Hematopoietic multipotent progenitor cell treated with erythropoietin and hydrocortisone succinate and interleukin-3 and kit ligand, for 8 days (in vitro differentiated cells): Measurements from ENCODE around the gene HES4.
"Not testable (repeated sequence)": the region's sequence is repeated elsewhere in the genome, so short reads cannot be mapped to it uniquely, and the experiment has no call there.

Experiments
- DNase-seq: peaks from one replicate; pipeline ENCODE4 v3.0.0-alpha.2; 2015

HES4 gene

GRCh38 chr1:1033009-1033587, 33.2 kb upstream of the HES4 start:
- DNase-seq = peak; percentile 72

DNA sequence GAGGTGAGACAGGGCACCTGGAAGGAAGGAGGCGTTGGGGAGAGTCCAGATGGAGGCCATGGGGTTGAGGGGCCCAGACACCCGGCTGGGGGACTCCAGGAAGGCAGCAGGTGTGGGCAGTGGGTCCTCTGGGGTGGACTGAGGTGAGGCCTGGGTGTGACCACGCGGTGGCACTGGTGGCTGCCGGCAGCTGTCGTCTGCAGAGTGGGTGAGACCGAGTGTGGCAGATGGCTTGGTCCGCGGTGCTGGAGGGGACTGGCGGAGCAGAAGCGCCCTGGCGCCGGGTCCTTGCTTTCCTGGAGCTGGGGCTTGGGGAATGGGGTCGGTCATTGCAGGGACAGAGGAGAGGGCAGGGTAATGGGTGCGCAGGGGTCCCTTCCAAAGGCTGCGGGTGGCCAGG, 32.5 kb upstream of the HES4 start:
- DNase-seq = peak; percentile 11

- no peak for DNase-seq
These were observed 31.9 kb upstream of the HES4 start for GRCh38 chr1:1031659-1032235.

GRCh38 chr1:1030867-1031658, 31.2 kb upstream of the HES4 start:
- DNase-seq = not testable (repeated sequence)

GRCh38 chr1:1027791-1028190, 27.9 kb upstream of the HES4 start:
- no peak for DNase-seq

DNA sequence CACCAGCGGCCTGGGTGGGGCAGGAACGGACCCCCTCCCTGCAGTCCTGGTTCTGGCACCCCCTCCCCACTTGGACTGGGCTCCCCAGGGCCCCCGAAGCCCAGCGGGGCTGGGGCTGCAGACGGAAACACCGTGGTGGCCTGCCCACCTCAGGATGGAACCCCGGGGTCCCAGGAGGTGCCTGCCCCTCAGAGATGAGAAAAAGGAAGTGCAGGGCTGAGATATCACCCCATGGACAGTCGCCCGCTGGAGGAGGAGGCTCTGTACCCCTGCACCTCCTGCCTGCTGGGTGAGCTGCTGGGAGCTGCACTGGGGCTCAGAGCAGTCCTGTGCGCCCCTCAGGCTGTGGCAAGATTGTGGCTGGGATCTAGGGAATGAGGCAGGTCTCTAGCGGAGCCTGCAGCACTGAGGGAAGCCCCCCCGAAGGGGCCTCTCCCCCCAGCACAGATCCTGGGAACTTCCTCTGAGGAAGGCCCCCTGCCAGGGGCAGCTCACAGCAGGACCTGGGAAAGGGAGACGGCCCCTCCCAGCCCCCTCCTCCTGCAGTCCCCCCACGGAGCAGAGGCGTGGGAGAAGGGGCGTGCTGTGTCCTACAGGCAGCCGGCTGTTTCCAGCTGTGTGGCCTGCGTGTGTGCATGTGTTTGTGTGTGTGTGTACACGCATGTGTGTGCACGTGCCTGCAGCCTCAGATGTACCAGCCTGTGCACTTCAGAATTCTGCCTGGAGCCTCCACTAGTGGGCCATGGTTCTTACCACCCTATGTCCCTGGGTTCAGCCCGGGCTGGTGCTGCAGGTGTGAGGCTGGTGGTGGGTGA, 26.9 kb upstream of the HES4 start:
- DNase-seq = no peak

DNA sequence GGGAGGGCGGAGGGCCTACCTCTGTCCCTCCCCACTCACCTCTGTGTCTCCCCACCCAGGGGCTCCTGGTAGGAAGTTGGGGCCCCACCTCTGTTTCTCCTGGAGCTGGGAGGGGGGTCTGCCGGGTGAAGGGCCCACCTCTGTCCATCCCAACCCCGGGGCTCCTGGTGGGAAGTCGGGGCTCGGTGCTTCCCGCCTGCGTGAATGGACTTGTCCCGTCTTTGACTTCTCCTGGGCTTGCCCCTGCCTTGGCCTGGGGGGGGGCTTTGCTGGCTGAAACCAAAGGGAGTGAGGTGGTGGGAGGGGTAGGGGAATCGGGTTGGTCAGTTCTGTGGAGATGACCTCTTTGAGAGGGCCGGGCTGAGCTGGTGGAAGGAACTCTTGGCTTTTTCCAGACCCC, 25.8 kb upstream of the HES4 start:
- DNase-seq = no peak

GRCh38 chr1:1024771-1025699, 25.1 kb upstream of the HES4 start:
- DNase-seq = no peak

GRCh38 chr1:1024149-1024770, 24.4 kb upstream of the HES4 start:
- peak; percentile 76 for DNase-seq

DNA sequence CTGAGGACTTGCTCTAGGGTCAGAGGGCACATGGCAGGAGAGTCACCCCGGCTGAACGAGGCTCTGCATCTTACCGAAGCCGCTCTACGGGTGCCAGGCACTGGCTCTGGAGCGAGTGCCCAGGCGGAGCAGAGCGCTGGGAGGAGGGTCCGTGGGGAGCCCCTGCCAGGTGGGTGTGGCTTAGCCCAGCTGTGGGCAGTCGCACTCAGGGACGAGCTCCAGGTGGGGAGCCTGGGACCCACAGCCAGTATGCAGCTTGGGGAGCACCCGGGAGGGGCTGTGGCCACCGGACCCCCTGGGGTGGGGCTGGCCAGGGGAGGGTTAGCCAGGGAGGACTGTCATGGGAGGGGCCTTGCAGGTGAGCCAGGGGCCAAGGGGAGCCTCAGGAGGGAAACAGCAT, 23.8 kb upstream of the HES4 start:
- no peak for DNase-seq

- DNase-seq = peak; percentile 29
These were observed 22.6 kb upstream of the HES4 start for GRCh38 chr1:1022302-1023009.

- no peak for DNase-seq
These were observed 22.0 kb upstream of the HES4 start for GRCh38 chr1:1021920-1022259.

DNA sequence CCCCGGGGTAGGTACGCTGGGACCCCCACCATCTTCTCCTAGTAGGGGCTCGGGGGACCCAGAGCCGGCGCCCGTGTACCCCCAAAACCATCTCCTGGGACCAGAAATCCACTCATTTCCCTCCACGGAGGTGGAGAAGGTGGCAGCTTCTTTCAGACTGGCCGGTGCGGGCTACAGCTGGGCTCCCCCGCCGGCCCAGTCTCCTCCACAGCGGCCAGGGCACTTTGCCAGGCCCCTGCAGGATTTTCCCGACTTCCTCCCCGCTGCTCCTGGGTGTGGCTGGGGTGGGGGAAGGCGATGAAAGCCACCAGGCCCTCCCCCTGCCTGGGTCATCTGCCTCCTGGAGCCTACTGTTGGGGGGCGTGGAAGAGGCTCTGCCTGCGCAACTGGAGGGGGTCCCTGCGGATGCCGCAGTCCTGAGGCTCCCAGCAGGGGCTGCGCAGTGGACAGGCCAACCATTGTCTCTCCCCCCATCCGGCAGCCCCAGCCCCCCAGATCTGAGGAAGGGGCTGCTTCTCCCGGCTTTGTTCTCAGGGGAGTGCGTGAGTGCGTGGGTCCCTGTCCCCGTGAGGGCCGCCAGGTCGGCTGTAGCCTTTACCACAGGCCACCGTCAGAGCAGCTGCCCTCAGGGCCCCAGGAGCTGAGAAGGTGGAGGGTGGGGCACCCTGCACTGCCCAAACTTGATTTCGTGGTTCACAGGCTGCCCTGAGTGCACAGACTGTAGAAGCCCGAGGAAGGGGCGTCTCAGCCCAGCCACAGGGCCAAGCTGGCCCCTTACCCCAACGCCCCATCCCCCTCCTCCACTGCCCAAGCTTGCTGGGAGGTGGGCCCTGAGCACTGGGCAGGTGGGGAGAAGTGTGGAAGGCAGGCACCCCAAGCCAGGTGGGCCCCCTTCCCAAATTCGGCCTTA, 21.4 kb upstream of the HES4 start:
- DNase-seq = peak; percentile 52

DNA sequence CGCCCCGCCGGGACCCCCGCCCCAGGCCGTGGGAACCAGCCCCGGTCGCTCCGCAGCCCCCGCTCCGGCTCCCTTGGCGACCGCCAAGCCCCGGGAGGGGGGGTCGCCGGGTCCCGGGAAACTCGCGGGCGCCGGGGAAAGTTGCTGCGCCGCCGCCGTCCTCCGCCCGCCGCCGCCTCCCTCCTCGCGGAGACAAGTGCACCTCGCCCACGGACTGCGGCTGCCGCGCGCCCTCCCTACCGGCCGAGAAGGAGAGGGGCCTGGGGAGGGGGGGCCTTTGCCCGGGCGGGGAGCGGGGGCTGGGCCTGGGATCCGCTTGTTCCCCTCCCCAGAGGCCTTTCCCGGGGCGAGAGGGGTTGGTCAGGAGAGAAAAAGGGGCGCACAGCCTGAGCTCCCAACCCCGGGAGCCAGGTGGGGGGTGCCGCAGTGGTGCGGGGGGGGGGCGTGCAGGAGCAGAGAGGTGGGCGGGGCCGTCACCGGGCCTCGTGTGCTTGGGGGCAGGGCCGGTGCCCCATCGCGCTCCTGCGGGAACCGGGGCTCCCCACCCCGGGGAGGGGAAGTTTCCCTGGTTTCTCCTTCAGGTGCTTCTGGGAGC, 20.6 kb upstream of the HES4 start:
- no peak for DNase-seq

DNA sequence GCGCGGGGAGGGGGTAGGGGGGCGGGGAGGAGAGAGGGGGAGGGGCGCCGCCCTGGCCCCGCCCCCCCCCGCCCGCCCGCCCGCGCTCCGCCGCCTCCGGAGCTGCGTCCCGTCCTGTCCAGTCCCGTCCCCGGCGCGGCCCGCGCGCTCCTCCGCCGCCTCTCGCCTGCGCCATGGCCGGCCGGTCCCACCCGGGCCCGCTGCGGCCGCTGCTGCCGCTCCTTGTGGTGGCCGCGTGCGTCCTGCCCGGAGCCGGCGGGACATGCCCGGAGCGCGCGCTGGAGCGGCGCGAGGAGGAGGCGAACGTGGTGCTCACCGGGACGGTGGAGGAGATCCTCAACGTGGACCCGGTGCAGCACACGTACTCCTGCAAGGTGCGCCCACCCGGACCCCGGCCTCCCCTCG, 20.1 kb upstream of the HES4 start, which contains the start of gene AGRN:
AGRN (plus strand) TSS at position 121 of the 405 bp plus-strand sequence; CDS start at position 174, 53 bp downstream.
- peak; percentile 23 for DNase-seq

DNA sequence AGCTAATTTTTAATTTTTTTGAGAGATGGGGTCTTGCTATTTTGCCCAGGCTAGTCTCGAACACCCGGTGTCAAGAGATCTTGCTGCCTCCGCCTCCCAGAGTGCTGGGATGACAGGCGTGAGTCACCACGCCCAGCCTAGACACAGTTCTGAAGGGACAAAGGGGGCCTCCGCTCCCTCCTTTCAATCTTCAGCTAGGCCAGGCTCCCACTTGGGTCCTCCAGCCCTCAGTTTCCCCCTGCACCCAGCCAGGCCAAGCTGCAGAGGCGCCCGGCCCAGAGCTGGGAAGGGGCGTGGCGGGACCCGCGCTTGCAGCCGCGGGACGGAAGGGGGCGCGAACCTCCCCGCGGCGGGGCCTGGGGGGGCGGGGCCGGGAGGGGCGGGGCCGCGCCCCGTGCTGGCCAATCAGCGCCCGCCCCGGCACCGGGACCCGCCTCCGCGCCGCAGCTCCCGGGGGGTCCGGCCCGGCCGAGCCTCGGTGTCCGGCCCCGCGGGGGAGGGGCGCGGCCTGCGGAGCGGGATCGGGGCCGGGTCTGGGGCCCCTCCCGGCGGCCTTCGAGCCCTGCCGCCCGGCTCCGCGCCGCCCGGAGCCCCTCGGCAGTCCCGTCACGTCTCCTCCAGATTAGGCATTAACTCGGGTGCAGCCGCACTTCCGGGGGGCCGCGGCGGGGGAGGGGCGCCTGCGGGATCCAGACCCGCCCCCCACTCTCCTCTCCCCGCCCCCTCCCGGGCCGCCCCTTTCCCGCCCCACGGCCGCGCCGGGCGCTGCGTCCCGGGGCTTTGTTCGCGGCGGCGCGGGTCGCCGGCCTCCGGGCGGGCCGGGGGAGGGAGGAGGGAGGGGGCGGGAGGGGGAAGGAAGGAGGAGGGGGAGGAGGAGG, 19.5 kb upstream of the HES4 start:
- DNase-seq = peak; percentile 73

DNA sequence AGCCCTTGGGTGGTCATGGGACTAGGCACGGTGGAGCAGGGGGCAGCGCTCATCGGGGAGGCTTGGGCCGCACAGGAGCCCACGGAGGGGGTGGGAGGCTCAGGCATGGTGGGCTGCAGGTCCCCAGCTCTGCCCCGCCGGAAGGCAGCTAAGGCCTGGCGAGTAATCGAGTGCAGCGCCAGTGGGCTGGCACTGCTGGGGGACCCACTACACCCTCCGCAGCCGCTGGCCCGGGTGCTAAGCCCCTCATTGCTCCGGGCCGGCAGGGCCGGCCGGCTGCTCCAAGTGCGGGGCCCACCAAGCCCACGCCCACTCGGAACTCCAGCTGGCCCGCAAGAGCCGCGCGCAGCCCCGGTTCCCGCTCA, 18.4 kb upstream of the HES4 start:
- not testable (repeated sequence) for DNase-seq
